ENCODE data around the gene ACTL7A.
"Not testable (repeated sequence)": the region's sequence is repeated elsewhere in the genome, so short reads cannot be mapped to it uniquely, and the experiment has no call there.

Gene ACTL7A, protein sequence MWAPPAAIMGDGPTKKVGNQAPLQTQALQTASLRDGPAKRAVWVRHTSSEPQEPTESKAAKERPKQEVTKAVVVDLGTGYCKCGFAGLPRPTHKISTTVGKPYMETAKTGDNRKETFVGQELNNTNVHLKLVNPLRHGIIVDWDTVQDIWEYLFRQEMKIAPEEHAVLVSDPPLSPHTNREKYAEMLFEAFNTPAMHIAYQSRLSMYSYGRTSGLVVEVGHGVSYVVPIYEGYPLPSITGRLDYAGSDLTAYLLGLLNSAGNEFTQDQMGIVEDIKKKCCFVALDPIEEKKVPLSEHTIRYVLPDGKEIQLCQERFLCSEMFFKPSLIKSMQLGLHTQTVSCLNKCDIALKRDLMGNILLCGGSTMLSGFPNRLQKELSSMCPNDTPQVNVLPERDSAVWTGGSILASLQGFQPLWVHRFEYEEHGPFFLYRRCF
- total RNA-seq = 0 to 0.11 (median 0) reads per million in 17 experiments

DNA sequence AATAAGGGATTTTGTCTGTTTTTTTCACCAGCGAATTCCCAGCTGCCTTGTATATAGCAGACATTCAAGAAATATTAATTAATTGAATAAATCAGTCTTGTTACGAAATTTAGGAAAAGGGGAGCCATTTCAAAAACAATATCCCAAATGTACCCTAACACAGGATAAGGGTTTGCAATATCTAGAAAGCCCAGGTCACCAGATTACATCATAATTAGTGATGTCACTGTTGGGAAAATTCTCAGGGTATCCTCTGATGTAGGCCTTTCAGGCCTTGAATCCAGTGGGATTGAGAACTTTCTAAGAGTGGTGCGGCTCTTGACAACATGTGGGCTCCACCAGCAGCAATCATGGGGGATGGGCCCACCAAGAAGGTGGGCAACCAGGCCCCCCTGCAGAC lies at the start of gene ACTL7A:
Gene ACTL7A, plus strand, starts transcription at position 270 of the 400 bp plus-strand sequence. Its CDS starts 57 bp downstream, at position 327.
- no peak for DNase-seq

DNA sequence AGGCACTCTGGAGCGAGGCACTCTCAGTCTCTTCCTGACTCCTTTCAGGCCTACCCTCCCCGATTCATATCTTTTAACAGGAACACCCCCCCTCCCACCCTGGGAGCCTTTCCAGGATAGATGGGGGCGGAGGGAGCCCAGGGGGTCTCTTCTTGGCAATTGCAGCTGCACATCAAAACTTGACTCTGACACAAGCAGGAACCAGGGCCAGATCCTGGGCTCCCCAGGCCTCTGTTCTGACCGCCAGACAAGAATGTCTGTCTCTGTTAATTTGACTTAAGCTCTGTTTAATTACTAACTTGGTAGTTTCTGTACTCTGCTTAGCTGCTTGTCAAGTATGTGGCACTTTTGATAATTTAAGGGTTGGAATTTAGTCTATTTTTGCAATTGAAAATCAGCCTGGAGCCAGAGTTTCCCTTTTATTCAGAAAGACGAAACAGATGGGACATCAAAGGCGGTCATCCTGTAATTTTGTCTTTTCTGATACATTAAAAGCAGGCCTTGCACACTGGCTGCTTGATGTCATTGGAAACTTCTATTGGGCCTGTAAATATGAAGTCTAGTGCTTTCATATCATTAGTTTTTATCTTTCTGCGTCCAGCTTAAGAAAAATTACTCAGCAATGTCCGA lies 49.6 kb upstream of the ACTL7A start:
- no peak for DNase-seq

DNA sequence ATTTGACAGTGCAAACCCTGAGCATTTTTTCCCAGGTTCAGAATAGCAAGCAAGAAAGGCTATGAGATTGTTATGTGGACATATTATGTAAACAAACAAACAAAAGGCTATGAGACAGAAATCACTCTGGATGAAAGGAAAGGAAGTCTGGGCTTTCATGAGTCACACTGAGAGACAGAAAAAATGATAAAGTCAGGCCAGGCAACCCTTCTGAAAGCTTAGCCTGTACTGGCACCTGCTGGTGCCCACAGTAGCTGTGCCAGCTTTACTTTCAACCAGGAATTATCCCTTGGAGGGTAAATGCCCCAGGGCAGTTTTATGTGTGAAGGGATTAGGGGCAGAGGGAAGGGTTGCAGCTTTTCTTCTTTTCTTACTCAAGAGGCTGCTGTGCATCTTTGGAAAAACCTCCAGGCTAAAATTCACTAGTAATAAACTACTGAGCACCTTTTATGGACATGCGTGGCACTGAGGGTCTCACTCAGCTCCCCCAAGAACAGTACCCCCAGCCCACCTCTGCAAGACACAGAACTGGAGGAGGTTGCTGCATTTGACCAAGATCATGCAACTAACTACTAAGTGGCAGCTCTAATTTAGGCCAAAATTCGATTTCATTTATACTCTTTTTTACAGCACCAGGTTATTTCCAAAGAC lies 48.0 kb upstream of the ACTL7A start:
- peak; percentile 73 to 80 (median 76) for DNase-seq

DNA sequence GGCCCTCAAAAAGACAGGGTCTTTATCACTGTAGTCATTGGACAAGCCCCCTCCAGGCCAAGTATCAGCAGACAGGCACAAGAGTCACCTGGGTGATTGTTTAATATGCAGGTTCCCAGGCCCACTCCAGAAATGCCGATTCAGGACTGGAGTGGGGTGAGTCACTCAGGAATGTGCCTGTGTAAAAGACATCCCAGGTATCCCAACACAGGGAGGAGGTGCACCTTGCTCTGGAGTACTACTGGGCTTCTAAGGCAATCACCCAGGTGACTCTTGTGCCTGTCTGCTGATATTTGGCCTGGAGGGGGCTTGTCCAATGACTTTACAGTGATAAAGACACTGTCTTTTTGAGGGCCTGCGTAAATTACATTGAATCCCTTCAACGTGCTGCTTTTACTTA lies 46.9 kb upstream of the ACTL7A start:
- no peak for DNase-seq

DNA sequence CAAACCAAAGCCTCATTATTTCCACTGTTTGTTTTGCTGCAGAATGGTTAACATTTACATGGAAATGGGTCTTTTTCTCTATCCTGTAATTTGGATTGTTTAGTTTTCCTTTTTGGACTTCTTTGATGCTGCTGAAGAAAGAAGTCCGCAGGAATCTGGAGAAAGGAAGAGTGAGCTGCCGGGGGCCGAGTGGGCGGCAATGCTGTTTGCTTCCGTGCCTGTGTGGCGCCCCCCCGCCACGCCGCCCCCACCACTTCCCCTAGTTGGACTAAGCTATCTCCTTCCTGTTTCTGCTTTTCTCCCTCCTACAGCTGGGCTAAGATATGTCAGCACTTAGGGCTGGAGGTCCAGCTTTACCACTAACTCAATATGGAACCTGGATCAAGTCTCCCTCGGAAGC lies 46.0 kb upstream of the ACTL7A start:
- DNase-seq = peak; percentile 62 to 87 (median 80)

DNA sequence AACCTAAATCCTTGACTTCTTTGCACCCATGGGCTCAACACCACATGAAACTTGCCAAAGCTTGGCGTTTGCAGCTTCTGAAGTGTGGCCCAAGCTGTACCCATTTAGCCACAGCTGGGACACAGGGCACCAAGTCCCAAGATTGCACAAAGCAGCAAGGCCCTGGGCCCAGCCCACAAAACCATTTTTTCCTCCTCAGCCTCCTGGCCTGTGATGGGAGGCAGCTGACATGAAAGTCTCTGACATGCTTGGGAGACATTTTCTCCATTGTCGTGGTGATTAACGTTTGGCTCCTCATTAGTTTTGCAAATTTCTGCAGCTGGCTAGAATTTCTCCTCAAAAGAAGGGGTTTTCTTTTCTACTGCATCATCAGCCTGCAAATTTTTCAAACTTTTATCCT lies 38.2 kb upstream of the ACTL7A start:
- DNase-seq = no peak

DNA sequence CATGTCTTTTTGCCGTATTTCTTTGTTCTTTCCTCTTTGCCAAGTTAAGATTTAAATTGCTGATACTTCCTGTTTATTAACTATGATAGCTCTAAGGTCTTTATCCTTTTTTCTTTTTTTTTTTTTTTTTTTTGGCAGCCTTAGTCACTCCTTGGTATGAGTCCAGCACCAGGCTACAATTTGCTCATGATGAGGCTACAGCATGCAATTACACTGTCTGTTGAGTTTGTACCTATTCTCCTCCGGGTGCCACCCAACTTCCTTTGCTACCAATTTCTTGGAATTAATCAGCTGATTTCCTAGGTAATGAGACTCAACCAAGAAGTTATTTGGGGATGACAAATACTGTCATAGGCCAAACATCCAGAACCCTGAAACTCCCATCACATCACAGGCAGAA lies 31.8 kb upstream of the ACTL7A start:
- no peak for DNase-seq

DNA sequence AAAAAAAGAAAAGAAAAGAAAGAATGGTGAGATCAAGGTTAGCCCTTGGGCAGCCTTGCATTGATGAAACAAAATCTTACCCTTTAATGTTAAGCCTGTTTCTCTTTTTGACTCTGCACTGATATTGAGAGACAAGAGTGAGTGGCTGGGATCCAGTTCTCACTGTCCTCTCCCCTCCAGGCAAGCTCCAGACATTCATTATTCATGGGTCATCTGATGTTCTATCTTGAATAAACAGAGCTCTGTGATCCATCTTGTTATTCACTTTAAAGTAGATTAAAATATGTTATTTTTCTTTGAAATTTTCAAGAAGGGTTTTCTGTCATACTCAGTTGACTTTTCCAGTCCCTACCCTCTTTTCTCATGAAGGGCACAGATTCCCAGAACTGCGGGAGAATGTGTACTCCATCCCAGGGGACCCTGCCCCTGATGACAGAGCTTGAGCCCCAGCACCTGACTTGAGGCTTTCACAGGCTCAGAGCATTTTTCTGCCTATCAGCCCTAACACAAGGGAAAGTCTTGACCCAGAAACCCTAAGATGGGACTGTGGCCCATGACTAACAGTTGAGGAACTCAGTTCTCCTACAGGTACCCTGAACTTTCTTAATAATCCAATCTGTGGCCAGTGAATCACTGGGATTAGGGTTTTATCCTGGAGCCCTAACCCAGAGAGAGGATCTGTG lies 30.4 kb upstream of the ACTL7A start:
- DNase-seq = no peak

DNA sequence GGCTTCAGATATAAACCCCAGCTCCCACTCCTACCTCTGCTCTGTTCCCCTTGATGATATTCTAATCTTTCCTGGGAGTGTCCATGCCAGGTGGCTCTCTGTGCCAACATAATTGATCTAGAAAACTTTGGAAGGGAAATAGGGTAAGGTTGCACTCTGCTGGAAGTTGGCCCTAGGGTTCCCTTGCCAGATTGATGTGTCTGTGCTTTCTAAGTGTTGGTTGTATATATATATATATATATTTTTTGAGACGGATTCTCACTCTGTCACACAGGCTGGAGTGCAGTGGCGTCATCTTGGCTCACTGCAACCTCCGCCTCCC lies 29.9 kb upstream of the ACTL7A start:
- DNase-seq = no peak

DNA sequence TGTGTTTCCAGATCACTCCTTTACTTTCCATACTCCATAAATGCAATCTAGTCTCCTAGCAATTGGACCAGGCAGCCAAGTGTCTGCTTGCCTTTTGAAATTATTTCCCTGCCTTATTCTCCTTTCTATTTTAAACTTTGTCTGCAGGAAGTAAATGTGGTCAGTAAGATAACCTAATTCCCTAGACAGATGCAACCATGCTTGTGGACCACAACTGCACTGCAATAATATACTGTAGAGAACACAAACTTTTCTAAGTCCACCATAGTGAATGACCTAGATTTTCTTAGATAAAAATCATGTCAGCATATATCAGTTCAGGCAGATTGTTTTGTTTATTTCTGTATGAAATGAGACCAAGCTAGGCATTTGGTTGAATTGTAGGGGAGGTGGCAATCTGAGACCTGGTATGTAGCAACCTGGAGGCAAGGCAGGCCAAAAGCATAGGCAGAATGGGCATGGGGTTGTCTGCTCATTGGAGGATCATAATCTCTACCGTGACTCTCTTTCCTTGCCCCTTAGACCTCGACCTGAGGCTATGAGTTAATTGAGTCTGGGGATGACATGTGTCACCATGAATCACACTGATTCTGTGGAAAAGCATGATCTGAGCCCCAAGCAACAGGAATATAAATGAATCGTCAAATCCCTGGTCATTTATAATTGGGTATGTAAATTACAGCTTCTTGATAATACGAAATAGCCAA lies 27.0 kb upstream of the ACTL7A start:
- peak in 3 of 4 experiments; percentile 16 to 42 (median 26) for DNase-seq

DNA sequence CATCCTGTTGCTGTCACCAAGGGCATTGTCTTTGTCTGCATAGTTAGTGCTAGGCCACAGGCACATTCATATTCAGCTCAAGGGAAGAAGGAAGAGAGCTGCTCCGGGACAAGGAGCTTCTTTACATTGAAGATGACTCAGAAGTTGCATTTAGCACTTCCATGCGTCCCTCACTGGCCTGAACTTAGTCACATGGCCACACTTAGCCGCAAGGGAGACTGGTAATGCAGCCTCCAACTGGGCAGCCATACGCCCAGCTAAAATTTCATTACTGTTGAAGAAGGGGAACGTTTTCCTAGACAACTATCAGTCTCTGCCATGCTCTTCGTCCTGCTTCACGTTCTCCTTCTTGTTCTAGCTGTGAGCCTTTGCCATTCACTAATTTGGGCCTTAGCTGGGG lies 26.2 kb upstream of the ACTL7A start:
- DNase-seq = peak; percentile 42 to 75 (median 66)

DNA sequence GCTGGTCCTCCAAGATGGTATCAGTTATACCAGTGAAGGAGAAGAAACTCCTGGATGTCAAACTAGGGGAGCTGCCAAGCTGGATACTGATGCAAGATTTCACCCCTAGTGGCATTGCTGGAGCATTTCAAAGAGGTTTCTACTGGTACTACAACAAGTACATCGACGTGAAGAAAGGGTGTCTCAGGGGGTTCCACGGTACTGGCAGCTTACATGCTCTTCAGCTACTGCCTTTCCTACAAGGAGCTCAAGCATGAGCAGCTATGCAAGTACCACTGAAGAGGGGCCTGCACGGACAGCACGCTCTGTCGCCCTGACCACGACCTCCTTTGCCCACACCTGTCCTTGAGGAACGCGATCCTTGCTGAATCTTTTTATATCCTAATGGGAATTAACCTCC lies 25.7 kb upstream of the ACTL7A start:
- no peak for DNase-seq

DNA sequence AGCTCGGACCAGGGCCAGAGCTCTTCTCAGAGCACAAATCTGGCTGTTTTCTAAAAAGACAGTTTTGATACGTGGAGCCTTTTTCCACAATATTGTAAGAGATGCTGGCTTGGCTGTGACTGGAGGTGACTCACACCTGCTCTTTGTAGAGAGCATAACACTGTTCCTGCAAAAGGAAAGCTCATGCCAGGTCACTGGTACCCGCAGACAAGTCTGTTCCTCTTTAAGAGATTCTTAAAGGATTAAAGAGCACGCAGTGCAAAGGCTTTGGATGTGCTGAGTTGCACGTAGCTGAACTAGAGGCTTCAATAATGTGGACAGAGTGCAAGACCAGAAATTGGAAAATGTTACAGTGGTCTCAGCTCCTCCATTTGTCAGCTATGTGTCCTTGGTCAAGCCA lies 25.3 kb upstream of the ACTL7A start:
- no peak for DNase-seq

DNA sequence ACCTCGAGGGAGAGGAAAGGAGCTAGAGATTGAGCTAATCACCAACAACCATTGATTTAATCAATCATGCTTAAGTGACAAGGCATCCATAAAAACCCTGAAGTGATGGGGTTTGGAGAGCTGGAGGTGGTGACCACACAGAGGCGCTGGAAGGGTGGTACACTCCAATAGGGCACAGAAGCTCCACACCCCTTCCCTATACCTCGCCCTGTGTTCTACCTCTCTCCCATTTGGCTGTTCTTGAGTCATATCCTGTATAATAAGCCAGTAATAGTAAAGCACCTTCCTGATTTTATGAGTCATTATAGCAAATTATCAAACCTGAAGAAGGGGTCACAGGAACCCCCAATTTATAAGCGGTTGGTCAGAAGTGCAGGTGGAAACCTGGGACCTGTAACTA lies 24.5 kb upstream of the ACTL7A start:
- DNase-seq = no peak

DNA sequence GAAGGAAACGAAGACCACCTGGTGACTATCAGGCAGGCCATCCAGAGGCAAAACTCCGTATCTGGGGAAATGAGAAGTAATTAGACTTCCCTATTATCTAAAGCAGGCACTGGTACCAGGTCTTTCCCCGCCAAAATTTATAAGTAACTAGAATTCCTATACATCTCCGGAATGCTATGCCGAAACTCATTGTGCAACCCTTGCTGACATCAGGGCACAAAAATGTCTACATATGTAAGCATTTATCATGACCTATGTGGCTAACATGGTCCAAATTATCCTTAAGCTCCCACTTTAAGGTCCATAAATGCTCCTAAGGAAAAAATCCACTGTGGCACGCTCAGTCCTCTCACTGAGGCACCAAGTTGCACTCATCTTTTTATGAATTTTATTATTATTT lies 24.0 kb upstream of the ACTL7A start:
- no peak for DNase-seq

DNA sequence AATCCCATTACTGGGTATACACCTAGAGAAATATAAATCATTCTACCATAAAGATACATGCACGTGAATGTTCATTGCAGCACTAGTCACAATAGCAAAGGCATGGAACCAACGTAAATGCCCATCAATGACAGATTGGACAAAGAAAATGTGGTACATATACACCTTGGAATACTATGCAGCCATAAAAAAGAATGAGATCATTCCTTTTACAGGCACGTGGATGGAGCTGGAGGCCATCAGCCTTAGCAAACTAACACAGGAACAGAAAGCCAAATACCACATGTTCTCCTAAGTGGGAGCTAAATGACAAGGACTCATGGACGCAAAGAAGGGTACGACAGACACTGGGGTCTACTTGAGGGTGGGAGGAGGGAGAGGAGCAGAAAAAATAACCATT lies 22.5 kb upstream of the ACTL7A start:
- not testable (repeated sequence) for DNase-seq

DNA sequence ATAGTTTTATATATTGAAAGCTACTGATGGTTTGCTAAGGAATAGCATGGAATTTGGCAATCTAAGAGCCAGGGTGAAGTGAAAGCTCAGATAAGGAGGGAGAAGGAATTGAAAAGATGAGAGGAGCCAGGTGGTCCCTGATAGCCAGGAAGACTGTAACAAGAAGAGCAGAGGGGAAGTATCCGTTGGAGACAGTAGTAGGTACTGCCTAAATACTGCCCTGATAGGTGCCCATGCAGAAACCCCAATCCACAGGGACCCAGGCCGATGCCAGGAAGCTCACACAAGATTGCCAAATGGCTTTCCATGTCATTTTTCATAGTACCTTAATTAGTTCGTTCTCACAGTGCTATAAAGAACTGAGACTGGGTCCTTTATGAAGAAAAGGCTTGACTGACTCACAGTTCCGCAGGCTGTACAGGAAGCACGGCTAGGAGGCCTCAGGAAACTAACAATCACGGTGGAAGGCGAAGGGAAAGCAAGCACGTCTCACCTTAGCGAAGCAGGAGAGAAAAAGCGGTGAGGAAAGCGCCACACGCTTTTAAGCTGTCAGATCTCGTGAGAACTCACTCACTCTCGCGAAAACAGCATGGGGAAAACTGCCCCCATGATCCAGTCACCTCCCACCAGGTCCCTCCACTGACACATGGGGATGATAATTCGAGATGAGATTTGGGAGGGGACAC lies 19.3 kb upstream of the ACTL7A start:
- DNase-seq = peak in 1 of 4 experiments; percentile 15

DNA sequence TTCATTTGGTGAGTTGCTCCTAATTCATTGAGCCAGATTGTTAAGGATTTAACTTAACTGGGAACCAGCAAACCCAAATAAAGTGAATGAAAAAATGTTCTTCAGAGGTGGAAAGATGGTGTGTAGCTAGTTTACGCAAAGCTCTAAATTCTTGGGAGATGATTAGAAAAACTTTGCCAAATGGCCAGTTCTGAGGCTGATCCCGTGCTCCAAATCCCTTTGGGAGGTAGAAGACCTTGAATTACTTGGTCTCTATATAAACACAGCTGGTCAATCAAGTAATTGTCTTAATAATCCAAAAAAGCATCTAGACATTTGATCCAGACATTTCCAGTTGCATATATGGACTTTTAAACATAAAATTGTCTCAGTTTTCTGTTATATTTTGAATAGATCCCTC lies 17.7 kb upstream of the ACTL7A start:
- DNase-seq = no peak

DNA sequence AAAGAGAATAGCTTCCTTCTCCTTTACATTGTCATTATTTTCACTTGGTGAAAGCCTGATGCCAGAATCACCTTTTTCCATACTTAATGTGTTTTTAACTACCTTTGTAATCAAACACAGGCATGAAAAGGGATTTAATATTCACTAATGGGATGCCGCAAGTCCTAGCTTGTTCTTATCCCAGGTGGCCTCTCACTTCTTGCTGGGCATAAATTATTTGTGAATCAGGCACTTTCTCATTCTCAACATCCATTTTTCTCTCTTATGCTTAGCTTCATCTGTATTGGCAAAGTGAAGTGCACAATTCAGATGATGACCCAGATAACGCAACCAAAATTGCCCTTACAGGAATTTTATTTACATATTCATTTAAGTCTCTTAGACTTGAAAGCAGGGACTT lies 17.2 kb upstream of the ACTL7A start:
- DNase-seq = no peak

DNA sequence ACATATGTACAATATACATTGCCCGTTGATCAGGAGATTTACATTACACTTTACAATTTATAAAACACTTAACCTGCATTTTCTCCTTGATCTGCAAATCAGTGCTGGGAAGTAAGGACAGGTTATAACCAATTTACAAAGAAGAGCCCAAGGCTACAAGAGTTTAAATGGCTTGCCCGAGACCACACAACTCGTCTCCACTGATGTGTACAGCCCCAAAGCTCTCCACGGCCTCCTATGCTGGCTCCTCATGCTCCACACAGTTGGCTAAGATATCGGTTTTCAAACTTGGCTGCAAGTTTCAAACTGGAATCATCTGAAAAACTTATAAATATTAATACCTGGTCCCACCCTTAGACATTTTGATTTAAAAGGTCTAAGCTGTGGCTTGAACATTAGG lies 16.6 kb upstream of the ACTL7A start:
- no peak for DNase-seq

DNA sequence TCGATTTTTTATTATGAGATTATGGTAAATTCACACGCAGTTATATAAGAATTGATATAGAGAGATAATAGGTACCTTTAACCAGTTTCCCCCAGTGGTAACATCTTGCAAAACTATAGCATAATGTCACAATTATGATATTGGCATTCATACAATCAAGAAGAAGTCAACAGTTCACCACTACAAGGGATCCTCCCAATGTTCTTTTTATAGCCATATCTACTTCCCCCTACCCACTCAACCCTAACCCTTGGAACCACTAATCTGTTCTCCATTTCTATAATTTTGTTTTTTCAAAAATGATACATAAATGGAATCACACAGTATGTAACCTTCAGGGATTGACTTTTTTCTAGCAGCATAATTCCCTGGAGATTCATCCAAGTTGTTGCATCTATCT lies 16.1 kb upstream of the ACTL7A start:
- DNase-seq = peak in 2 of 4 experiments; percentile 57 to 62

DNA sequence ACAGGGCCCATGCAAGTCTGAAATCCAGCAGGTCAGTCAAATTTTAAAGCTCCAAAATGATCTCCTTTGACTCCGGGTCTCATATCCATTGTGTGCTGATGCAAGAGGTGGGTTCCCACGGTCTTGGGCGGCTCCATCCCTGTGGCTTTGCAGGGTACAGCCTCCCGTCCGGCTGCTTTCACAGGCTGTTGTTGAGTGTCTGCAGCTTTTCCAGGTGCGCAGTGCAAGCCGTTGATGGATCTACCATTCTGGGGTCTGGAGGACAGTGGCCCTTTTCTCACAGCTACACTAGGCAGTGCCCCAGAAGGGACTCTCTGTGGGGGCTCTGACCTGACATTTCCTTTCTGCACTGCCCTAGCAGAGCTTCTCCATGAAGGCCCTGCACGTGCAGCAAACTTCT lies 13.8 kb upstream of the ACTL7A start:
- DNase-seq = not testable (repeated sequence)
